HepG2 (cell line): ENCODE results near the gene TRIM54. TPM values are rescaled to one million over a fixed set of nuclear protein-coding genes. Genes with fewer than 3 reads are reported as not detected.
A peak's percentile ranks its signal among the peaks of the same experiment; 100 is the strongest.

Experiments
- CBX5 ChIP-seq: sonication (generic); formaldehyde crosslinking; IDR thresholded peaks from 2 replicates; pipeline ENCODE4 v1.4.0; 2020; ENCODE audit warnings: missing genetic modification reagents, borderline replicate concordance
- CEBPB ChIP-seq: IDR thresholded peaks from 2 replicates; pipeline ENCODE4 v1.6.1; 2011; ENCODE audit warnings: low read depth, low read length, improper control_type of control experiment, borderline replicate concordance
- ELF3 ChIP-seq: IDR thresholded peaks from 2 replicates; pipeline ENCODE4 v1.6.1; 2016; ENCODE audit warnings: missing genetic modification reagents, missing compliant biosample characterization
- IKZF5 ChIP-seq: IDR thresholded peaks from 2 replicates; pipeline ENCODE4 v1.6.1; 2018; ENCODE audit warnings: missing genetic modification reagents, mild to moderate bottlenecking, missing compliant biosample characterization
- IRX3 ChIP-seq: sonication (generic); formaldehyde crosslinking; IDR thresholded peaks from 2 replicates; pipeline ENCODE4 v1.8.1; 2023; ENCODE audit warnings: mild to moderate bottlenecking, low read depth, missing genetic modification reagents, borderline replicate concordance
- TP53 ChIP-seq: sonication (generic); formaldehyde crosslinking; conservative IDR thresholded peaks from 2 replicates; pipeline ENCODE4 v1.4.0; 2020; ENCODE audit warnings: missing genetic modification reagents
- ZNF263 ChIP-seq: sonication (generic); formaldehyde crosslinking; IDR thresholded peaks from 2 replicates; pipeline ENCODE4 v1.4.0; 2020; ENCODE audit warnings: missing genetic modification reagents
- ZNF362 ChIP-seq: sonication (generic); formaldehyde crosslinking; IDR thresholded peaks from 2 replicates; pipeline ENCODE4 v1.4.0; 2020; ENCODE audit warnings: missing genetic modification reagents, mild to moderate bottlenecking, borderline replicate concordance
- polyA plus RNA-seq, 8 experiments: library from polyadenylated mRNA; depleted of rRNA in 3 of 8; stranded (reverse) in 7 of 8; unstranded in 1 of 8; fragments of >200 nt; fragmentation: Illumina TruSeq in 4 of 8; extraction: Trizol in 4 of 8; gene quantifications; 2 replicates each; pipeline versions ENCODE4 v1.2.1 to v1.2.3, GENCODE V29; 2011 to 2016; ENCODE audit warnings: low read depth in 4 of 8, missing spikeins in 1 of 8, mixed read lengths in 1 of 8; ENCODE audit not compliant: insufficient read depth in 1 of 8
- total RNA-seq, 5 experiments: library from RNA; depleted of rRNA; stranded (reverse); fragments of >200 nt; fragmentation: Illumina TruSeq; extraction: Trizol; gene quantifications; 2 replicates each; pipeline ENCODE4 v1.2.3, GENCODE V29; 2016; ENCODE audit warnings: low read depth in 1 of 5
- TF ChIP-seq, protein P1 (sequence below): sonication (generic); formaldehyde crosslinking; IDR thresholded peaks from 2 replicates; pipeline ENCODE4 v1.5.0; 2020; ENCODE audit warnings: missing genetic modification reagents
- TF ChIP-seq, protein P2 (sequence below): sonication (generic); formaldehyde crosslinking; conservative IDR thresholded peaks from 2 replicates; pipeline ENCODE4 v1.8.0; 2022; ENCODE audit warnings: mild to moderate bottlenecking, moderate library complexity, missing genetic modification reagents
- TF ChIP-seq, protein P3 (sequence below): sonication (generic); formaldehyde crosslinking; IDR thresholded peaks from 2 replicates; pipeline ENCODE4 v1.5.1; 2020; ENCODE audit warnings: mild to moderate bottlenecking, missing genetic modification reagents, moderate library complexity
- TF ChIP-seq, protein P4 (sequence below): sonication (generic); formaldehyde crosslinking; IDR thresholded peaks from 2 replicates; pipeline ENCODE4 v1.5.0; 2020; ENCODE audit warnings: mild to moderate bottlenecking, missing genetic modification reagents
- TF ChIP-seq, protein P5 (sequence below): sonication (generic); formaldehyde crosslinking; IDR thresholded peaks from 2 replicates; pipeline ENCODE4 v1.5.0; 2020; ENCODE audit warnings: mild to moderate bottlenecking, missing genetic modification reagents, borderline replicate concordance

The TRIM54 gene
- total and polyA plus RNA-seq, 2 of the 13 experiments (the other 11 are each of a cell fraction or from before 2014, with no cell fraction given) = 0.07 to 0.13 TPM

- TF ChIP-seq, protein P1, sequence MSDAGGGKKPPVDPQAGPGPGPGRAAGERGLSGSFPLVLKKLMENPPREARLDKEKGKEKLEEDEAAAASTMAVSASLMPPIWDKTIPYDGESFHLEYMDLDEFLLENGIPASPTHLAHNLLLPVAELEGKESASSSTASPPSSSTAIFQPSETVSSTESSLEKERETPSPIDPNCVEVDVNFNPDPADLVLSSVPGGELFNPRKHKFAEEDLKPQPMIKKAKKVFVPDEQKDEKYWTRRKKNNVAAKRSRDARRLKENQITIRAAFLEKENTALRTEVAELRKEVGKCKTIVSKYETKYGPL (CRISPR knock-in tag) = no peak; the same call in 1 of the 2 replicates
- TF ChIP-seq IRX3 (CRISPR knock-in tag) = peak; percentile 92; the same call in 1 of the 2 replicates
- no peak for TF ChIP-seq ZNF362 (CRISPR knock-in tag)
- peak; percentile 90 for TF ChIP-seq ELF3 (CRISPR knock-in tag)
- peak; percentile 66; the same call in 1 of the 2 replicates for TF ChIP-seq CEBPB
- TF ChIP-seq TP53 (CRISPR knock-in tag) = no peak; the same call in 1 of the 2 replicates
- TF ChIP-seq, protein P2, sequence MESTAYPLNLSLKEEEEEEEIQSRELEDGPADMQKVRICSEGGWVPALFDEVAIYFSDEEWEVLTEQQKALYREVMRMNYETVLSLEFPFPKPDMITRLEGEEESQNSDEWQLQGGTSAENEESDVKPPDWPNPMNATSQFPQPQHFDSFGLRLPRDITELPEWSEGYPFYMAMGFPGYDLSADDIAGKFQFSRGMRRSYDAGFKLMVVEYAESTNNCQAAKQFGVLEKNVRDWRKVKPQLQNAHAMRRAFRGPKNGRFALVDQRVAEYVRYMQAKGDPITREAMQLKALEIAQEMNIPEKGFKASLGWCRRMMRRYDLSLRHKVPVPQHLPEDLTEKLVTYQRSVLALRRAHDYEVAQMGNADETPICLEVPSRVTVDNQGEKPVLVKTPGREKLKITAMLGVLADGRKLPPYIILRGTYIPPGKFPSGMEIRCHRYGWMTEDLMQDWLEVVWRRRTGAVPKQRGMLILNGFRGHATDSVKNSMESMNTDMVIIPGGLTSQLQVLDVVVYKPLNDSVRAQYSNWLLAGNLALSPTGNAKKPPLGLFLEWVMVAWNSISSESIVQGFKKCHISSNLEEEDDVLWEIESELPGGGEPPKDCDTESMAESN (CRISPR knock-in tag) = peak; percentile 28; the same call in 1 of the 2 replicates
- TF ChIP-seq, protein P3, sequence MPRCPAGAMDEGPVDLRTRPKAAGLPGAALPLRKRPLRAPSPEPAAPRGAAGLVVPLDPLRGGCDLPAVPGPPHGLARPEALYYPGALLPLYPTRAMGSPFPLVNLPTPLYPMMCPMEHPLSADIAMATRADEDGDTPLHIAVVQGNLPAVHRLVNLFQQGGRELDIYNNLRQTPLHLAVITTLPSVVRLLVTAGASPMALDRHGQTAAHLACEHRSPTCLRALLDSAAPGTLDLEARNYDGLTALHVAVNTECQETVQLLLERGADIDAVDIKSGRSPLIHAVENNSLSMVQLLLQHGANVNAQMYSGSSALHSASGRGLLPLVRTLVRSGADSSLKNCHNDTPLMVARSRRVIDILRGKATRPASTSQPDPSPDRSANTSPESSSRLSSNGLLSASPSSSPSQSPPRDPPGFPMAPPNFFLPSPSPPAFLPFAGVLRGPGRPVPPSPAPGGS (CRISPR knock-in tag) = no peak
- TF ChIP-seq, protein P4, sequence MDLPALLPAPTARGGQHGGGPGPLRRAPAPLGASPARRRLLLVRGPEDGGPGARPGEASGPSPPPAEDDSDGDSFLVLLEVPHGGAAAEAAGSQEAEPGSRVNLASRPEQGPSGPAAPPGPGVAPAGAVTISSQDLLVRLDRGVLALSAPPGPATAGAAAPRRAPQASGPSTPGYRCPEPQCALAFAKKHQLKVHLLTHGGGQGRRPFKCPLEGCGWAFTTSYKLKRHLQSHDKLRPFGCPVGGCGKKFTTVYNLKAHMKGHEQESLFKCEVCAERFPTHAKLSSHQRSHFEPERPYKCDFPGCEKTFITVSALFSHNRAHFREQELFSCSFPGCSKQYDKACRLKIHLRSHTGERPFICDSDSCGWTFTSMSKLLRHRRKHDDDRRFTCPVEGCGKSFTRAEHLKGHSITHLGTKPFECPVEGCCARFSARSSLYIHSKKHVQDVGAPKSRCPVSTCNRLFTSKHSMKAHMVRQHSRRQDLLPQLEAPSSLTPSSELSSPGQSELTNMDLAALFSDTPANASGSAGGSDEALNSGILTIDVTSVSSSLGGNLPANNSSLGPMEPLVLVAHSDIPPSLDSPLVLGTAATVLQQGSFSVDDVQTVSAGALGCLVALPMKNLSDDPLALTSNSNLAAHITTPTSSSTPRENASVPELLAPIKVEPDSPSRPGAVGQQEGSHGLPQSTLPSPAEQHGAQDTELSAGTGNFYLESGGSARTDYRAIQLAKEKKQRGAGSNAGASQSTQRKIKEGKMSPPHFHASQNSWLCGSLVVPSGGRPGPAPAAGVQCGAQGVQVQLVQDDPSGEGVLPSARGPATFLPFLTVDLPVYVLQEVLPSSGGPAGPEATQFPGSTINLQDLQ (CRISPR knock-in tag) = no peak
- TF ChIP-seq, protein P5, sequence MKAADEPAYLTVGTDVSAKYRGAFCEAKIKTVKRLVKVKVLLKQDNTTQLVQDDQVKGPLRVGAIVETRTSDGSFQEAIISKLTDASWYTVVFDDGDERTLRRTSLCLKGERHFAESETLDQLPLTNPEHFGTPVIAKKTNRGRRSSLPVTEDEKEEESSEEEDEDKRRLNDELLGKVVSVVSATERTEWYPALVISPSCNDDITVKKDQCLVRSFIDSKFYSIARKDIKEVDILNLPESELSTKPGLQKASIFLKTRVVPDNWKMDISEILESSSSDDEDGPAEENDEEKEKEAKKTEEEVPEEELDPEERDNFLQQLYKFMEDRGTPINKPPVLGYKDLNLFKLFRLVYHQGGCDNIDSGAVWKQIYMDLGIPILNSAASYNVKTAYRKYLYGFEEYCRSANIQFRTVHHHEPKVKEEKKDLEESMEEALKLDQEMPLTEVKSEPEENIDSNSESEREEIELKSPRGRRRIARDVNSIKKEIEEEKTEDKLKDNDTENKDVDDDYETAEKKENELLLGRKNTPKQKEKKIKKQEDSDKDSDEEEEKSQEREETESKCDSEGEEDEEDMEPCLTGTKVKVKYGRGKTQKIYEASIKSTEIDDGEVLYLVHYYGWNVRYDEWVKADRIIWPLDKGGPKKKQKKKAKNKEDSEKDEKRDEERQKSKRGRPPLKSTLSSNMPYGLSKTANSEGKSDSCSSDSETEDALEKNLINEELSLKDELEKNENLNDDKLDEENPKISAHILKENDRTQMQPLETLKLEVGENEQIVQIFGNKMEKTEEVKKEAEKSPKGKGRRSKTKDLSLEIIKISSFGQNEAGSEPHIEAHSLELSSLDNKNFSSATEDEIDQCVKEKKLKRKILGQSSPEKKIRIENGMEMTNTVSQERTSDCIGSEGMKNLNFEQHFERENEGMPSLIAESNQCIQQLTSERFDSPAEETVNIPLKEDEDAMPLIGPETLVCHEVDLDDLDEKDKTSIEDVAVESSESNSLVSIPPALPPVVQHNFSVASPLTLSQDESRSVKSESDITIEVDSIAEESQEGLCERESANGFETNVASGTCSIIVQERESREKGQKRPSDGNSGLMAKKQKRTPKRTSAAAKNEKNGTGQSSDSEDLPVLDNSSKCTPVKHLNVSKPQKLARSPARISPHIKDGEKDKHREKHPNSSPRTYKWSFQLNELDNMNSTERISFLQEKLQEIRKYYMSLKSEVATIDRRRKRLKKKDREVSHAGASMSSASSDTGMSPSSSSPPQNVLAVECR (CRISPR knock-in tag) = peak; percentile 94
- TF ChIP-seq ZNF263 (CRISPR knock-in tag) = peak; percentile 55; the same call in 1 of the 2 replicates
- TF ChIP-seq CBX5 (CRISPR knock-in tag) = no peak; the same call in 1 of the 2 replicates
- peak; percentile 45; the same call in 1 of the 2 replicates for TF ChIP-seq IKZF5 (CRISPR knock-in tag)
Measured at GRCh38 chr2:27322766-27323595, 40.8 kb downstream of the TRIM54 start, which contains the start of gene MPV17 (continued).
